ENCODE measurements around the gene BORCS8. TPM values are rescaled to one million over a fixed set of nuclear protein-coding genes. Genes with fewer than 3 reads are reported as not detected.
"Not testable (repeated sequence)": the region's sequence is repeated elsewhere in the genome, so short reads cannot be mapped to it uniquely, and the experiment has no call there.

The BORCS8 gene
- total and polyA plus RNA-seq, 2 donors (not counting 3 experiments of a cell fraction or from before 2014, with no cell fraction given) = 37.4 to 45.8 TPM

GRCh38 chr19:19149435-19149834 lies 42.5 kb downstream of the BORCS8 start:
- ChIA-PET POLR2A (interaction anchor here (0.5 kb wide), 1 partner anchor 32 kb away, joined by 3 read pairs; no protein-coding TSS in a partner anchor), CTCF (interaction anchor here (0.8 to 3.9 kb wide), 5 partner anchors 12 to 193 kb away, joined by 3 to 23 read pairs (median 4); no protein-coding TSS in a partner anchor)
- Histone ChIP-seq H3K4me2 (ENCODE audit: insufficient read depth, low read length) (no peak overlapping the region), H3K9me1 (replicated peaks; ENCODE audit: control insufficient read depth, extremely low read depth, insufficient read depth, low read length) (no peaks in the 10 kb centered on the region), H3K4me3 (replicated peaks in 1 of 3; ENCODE audit: insufficient read depth in 1 of 3, low read depth in 1 of 3, low read length in 3 of 3) (no peak overlapping the region), H2AFZ (ENCODE audit: low read depth, low read length) (no peak overlapping the region), H3K79me2 (ENCODE audit: control insufficient read depth, insufficient read depth, low read length) (no peaks in the 10 kb centered on the region), H3K4me1 (ENCODE audit: control insufficient read depth, extremely low read depth, insufficient read depth, low read length) (no peaks in the 10 kb centered on the region), H3K36me3 (ENCODE audit: control insufficient read depth in 2 of 2, extremely low read depth in 1 of 2, insufficient read depth in 2 of 2, low read length in 2 of 2) (no peaks in the 10 kb centered on the region), H3K27ac (ENCODE audit: insufficient read depth, low read depth, low read length) (no peak overlapping the region), H3K9ac (replicated peaks; ENCODE audit: extremely low read depth, insufficient read depth, low read length) (no peak overlapping the region), H3K27me3 (ENCODE audit: control insufficient read depth in 2 of 2, insufficient read depth in 2 of 2, low read length in 2 of 2) (no peaks in the 10 kb centered on the region), H3K9me3 (replicated peaks; ENCODE audit: control insufficient read depth, insufficient read depth, low read length) (no peaks in the 10 kb centered on the region), H4K20me1 (replicated peaks; ENCODE audit: control insufficient read depth, extremely low read depth, insufficient read depth, low read length) (no peaks in the 10 kb centered on the region)
- TF ChIP-seq GATA2 (IDR thresholded peaks at IDR 0.05; ENCODE audit: insufficient read depth, insufficient read length, low read depth, low read length) (no peak), CTCF (IDR thresholded peaks at IDR 0.05; ENCODE audit: extremely low read depth in 1 of 2, insufficient read depth in 1 of 2, low read depth in 1 of 2, low read length in 2 of 2) (no peak), FOS (IDR thresholded peaks at IDR 0.05; ENCODE audit: borderline replicate concordance, insufficient read depth, low read length) (no peak), POLR2AphosphoS5 (IDR thresholded peaks at IDR 0.05; ENCODE audit: insufficient read depth, low read depth, low read length) (no peak), MAX (IDR thresholded peaks at IDR 0.05; ENCODE audit: insufficient read depth, insufficient read length) (no peak), MYC (IDR thresholded peaks at IDR 0.05; ENCODE audit: low read depth, low read length) (no peak), EZH2 (IDR thresholded peaks at IDR 0.05; ENCODE audit: borderline replicate concordance, low read depth, low read length, severe bottlenecking) (no peak), JUN (IDR thresholded peaks at IDR 0.05; ENCODE audit: borderline replicate concordance, insufficient read depth, insufficient read length, low read depth) (no peak), POLR2A (IDR thresholded peaks at IDR 0.05; ENCODE audit: low read depth, low read length) (no peak)
- FAIRE-seq (no peak), DNase-seq (ENCODE audit: low read depth, low spot score) (no peak)
- BruUV-seq (replicated peaks) = no TSS peak
- dilution Hi-C loops (cut with MboI; ENCODE audit: extremely low pct_ligation_motif_present, low sequenced_read_pairs) = no loop called here
- intact Hi-C loops (cut with micrococcal nuclease) = no loop called here

- H3K4me2 ChIP-seq (ENCODE audit: insufficient read depth, low read length); H3K4me1 ChIP-seq (ENCODE audit: control insufficient read depth, extremely low read depth, insufficient read depth, low read length); H3K27ac ChIP-seq (ENCODE audit: insufficient read depth, low read depth, low read length); H2AFZ ChIP-seq (ENCODE audit: low read depth, low read length); H3K9ac ChIP-seq (replicated peaks; ENCODE audit: extremely low read depth, insufficient read depth, low read length); H4K20me1 ChIP-seq (replicated peaks; ENCODE audit: control insufficient read depth, extremely low read depth, insufficient read depth, low read length); H3K79me2 ChIP-seq (ENCODE audit: control insufficient read depth, insufficient read depth, low read length); dilution Hi-C loops (cut with MboI; ENCODE audit: extremely low pct_ligation_motif_present, low sequenced_read_pairs); DNase-seq (ENCODE audit: low read depth, low spot score); H3K9me3 ChIP-seq (replicated peaks; ENCODE audit: control insufficient read depth, insufficient read depth, low read length); H3K4me3 ChIP-seq (replicated peaks in 1 of 3; ENCODE audit: insufficient read depth in 1 of 3, low read depth in 1 of 3, low read length in 3 of 3); BruUV-seq (replicated peaks); FAIRE-seq; H3K27me3 ChIP-seq (ENCODE audit: control insufficient read depth in 2 of 2, insufficient read depth in 2 of 2, low read length in 2 of 2); intact Hi-C loops (cut with micrococcal nuclease); H3K36me3 ChIP-seq (ENCODE audit: control insufficient read depth in 2 of 2, extremely low read depth in 1 of 2, insufficient read depth in 2 of 2, low read length in 2 of 2); POLR2A ChIA-PET; H3K9me1 ChIP-seq (replicated peaks; ENCODE audit: control insufficient read depth, extremely low read depth, insufficient read depth, low read length): not testable (repeated sequence)
- CTCF ChIA-PET = interaction anchor here (0.5 to 3.9 kb wide), 7 partner anchors 11 to 194 kb away, joined by 3 to 23 read pairs (median 4); no protein-coding TSS in a partner anchor
These were observed 43.4 kb downstream of the BORCS8 start for GRCh38 chr19:19148504-19148903.
